Stimulated activated CD4-positive, alpha-beta T cell treated with anti-CD3 and anti-CD28 coated beads, TNF-alpha, amount 100 ng/mL, for 24 hours (primary cell): ENCODE results near the gene SPTBN5.

Source experiments
- DNase-seq, 3 experiments: peaks; one replicate each; pipeline ENCODE4 v3.0.0-alpha.2; 2020; ENCODE audit warnings: low read depth in 3 of 3

The SPTBN5 gene

GRCh38 chr15:41824062-41824745, 69.6 kb downstream of the SPTBN5 start:
- DNase-seq = no peak

DNA sequence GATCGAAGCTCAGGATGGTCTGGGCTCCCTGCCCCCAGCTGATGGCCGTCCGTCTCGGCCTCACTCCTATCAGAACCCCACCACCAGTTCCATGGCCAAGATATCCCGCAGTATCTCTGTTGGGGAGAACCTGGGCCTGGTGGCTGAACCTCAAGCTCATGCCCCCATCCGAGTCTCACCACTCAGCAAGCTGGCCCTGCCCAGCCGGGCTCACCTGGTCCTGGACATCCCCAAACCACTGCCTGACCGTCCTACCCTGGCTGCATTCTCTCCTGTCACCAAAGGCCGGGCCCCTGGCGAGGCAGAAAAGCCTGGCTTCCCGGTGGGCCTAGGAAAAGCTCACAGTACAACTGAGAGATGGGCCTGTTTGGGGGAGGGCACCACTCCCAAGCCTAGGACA, 70.4 kb downstream of the SPTBN5 start:
- DNase-seq = no peak

DNA sequence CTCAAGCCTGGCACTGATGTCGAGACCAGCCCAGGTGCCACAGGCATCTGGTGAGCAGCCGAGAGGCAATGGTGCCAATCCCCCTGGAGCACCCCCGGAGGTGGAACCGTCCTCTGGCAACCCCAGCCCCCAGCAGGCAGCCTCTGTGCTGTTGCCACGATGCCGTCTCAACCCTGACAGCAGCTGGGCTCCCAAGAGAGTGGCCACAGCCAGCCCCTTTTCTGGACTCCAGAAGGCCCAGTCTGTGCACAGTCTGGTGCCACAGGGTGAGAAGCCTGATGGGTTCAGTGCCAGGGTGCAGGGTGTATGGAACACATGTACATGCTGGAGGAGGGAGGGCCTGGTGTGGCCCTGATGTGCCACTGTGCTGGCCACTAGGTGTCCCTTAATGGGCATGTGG, 70.9 kb downstream of the SPTBN5 start:
- no peak for DNase-seq

GRCh38 chr15:41822471-41822870, 71.4 kb downstream of the SPTBN5 start:
- no peak for DNase-seq

- no peak for DNase-seq
These were observed 72.0 kb downstream of the SPTBN5 start for GRCh38 chr15:41821831-41822230.

DNA sequence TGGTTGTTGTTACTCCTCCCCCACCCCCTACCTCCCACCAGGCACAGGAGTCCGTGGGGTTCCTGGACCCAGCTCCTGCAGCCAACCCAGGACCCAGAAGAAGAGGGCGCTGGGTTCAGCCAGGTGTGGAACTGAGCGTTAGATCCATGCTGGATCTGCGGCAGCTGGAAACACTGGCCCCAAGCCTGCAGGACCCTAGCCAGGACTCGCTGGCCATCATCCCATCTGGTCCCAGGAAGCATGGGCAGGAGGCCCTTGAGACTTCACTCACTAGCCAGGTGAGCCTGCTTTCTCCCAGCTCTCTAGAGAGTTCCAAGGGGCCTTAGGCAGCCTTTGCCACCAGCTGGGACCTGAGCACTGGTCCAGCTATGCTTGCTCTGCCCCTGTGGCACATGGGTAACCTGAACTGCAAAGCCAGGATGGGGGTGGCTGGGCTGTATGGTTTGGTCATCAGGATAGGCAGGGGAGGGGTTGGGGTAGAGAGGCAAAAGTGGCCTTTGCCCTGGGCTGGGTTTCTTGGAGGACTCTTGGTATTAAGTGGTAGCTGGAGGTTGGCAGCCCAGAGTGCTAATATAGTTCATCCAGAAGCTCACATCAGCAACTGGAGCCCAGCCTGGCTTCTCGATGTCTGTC, 72.9 kb downstream of the SPTBN5 start:
- DNase-seq = no peak

GRCh38 chr15:41819455-41820050, 74.3 kb downstream of the SPTBN5 start:
- DNase-seq = no peak

DNA sequence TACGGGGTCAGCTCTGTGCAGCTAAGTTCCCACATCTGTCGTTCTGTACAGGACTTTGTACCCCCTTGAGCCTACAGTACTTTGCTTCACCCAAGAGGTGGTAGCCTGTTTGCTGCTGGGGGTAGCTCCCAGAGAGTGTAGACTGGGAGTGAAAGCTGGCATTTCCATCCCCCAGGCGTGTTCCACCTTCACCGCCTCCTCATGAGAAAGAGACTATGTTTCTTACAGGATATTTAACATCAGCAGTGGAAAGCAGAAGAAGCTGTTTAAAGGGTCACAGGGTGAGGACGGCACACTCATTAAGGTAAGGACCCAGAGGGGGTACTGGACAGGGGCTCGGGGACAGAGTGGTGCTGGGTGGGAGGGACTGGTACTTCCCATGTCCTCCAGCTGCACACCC, 76.1 kb downstream of the SPTBN5 start:
- no peak for DNase-seq

GRCh38 chr15:41817327-41817726, 76.5 kb downstream of the SPTBN5 start:
- no peak for DNase-seq

- DNase-seq = no peak
These were observed 77.1 kb downstream of the SPTBN5 start for GRCh38 chr15:41816788-41817187.

DNA sequence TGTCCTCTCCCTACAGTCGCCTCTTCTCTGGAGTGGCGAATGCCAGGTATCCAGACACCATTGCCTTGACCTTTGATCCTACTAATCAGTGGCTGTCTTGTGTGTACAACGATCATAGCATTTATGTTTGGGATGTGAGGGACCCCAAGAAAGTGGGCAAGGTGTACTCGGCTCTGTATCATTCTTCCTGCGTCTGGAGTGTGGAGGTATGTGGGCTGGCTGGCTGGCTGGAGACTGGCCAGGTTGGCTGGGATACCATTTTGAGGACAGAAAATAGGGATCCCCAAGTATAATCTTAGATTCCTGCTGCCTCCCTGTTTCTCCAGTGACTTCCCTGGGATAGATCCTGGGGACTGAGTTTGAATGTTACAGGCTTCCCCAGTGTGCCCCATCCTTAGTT, 79.3 kb downstream of the SPTBN5 start:
- no peak for DNase-seq

GRCh38 chr15:41813426-41813825, 80.4 kb downstream of the SPTBN5 start:
- DNase-seq = no peak

- DNase-seq = no peak
These were observed 81.0 kb downstream of the SPTBN5 start for GRCh38 chr15:41812820-41813375.

- DNase-seq = peak; percentile 58 to 72 (median 62)
These were observed 82.2 kb downstream of the SPTBN5 start for GRCh38 chr15:41811432-41812195.

DNA sequence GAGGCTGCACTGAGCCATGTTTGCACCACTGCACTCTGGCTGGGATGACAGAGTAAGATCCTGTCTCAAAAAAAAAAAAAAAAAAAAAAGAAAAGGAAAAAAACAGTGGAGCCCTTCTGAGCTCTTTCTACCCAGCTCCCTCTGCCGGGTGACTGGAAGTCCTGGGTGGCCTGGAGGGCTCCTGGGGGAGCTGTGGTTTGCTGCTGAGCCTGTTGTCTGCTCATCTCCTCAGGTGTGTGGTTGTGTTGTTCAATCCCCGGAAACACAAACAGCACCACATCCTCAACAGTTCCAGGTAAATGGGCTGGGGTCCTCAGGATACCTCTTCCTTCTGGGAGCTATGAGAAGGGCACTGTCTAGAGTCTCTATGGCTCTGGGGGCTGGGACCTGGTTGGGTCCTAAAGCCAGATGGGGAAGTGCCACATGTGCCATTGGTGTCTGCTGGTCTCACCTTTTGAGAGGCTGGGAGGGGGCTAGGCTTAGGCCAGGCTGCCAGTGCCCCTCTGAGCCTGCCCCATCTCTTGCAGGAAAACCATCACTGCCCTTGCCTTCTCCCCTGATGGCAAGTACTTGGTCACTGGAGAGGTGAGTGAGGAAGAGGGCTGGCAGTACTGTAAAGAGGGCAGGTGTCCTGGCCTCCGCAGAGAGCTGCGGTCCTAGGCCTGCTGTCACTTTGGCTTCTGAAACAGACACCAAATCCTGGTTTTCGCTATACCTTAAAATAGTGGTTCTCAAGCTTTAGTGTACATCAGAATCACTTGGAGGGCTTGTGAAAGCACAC, 83.0 kb downstream of the SPTBN5 start:
- DNase-seq = no peak

- no peak for DNase-seq
These were observed 84.2 kb downstream of the SPTBN5 start for GRCh38 chr15:41809526-41810220.

- no peak for DNase-seq
These were observed 84.7 kb downstream of the SPTBN5 start for GRCh38 chr15:41809121-41809520.

GRCh38 chr15:41806291-41807181, 87.3 kb downstream of the SPTBN5 start:
- DNase-seq = no peak

DNA sequence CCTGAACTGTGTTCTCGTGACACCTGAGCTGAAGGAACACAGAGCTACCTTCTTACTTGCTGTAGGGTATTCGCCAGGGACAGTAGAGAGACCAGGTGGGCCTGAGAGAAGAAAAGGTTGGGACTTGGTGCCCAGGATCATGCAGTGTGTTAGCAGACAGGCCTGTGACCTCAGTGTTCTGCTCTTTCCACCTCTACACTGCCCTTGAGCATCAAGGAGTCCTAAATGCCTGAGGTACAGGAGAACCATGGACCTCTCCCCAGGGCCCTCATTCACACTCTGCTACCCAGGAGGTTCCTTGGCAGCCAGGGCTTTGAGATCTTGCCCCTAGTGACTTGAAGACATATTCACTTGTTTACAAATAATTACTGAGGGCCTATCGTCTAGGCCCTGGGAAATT, 88.1 kb downstream of the SPTBN5 start:
- DNase-seq = no peak
